Stimulated activated CD8-positive, alpha-beta memory T cell treated with anti-CD3 and anti-CD28 coated beads, Interleukin-12 subunit alpha, Interleukin-12 subunit beta, amount 100 ng/mL, for 24 hours (primary cell): Measurements from ENCODE around the gene POLA2.
"Not testable (repeated sequence)": the region's sequence is repeated elsewhere in the genome, so short reads cannot be mapped to it uniquely, and the experiment has no call there.

Experiments used
- DNase-seq: peaks from one replicate; pipeline ENCODE4 v3.0.0-alpha.2; 2020; ENCODE audit errors: extremely low read depth

POLA2 gene

GRCh38 chr11:65241692-65242091 is 20.1 kb upstream of the POLA2 start:
- DNase-seq: no peak

- no peak for DNase-seq
Measured at GRCh38 chr11:65242389-65242788, 19.4 kb upstream of the POLA2 start.

- DNase-seq: no peak
Measured at GRCh38 chr11:65243797-65244196, 18.0 kb upstream of the POLA2 start.

GRCh38 chr11:65245046-65245445 is 16.7 kb upstream of the POLA2 start:
- not testable (repeated sequence) for DNase-seq

- no peak for DNase-seq
Measured at GRCh38 chr11:65246506-65246905, 15.3 kb upstream of the POLA2 start.

- DNase-seq: not testable (repeated sequence)
Measured at GRCh38 chr11:65248184-65248710, 13.5 kb upstream of the POLA2 start.

GRCh38 chr11:65251476-65251875 is 10.3 kb upstream of the POLA2 start:
- no peak for DNase-seq

- no peak for DNase-seq
Measured at GRCh38 chr11:65254724-65255123, 7.0 kb upstream of the POLA2 start.

- no peak for DNase-seq
Measured at GRCh38 chr11:65258988-65259387, 2.8 kb upstream of the POLA2 start.

- no peak for DNase-seq
Measured at GRCh38 chr11:65260302-65260701, 1.5 kb upstream of the POLA2 start.

- DNase-seq: no peak
Measured at GRCh38 chr11:65260756-65261590, 789 bp upstream of the POLA2 start.

GRCh38 chr11:65262381-65262680 is 569 bp downstream of the POLA2 start:
- no peak for DNase-seq

GRCh38 chr11:65262776-65263175 is 1.0 kb downstream of the POLA2 start:
- no peak for DNase-seq

- DNase-seq: not testable (repeated sequence)
Measured at GRCh38 chr11:65264747-65265146, 3.0 kb downstream of the POLA2 start.

GRCh38 chr11:65266210-65266609 is 4.4 kb downstream of the POLA2 start:
- DNase-seq: no peak

GRCh38 chr11:65274735-65275682 is 13.2 kb downstream of the POLA2 start:
- DNase-seq: no peak

- DNase-seq: no peak
Measured at GRCh38 chr11:65275906-65276305, 14.1 kb downstream of the POLA2 start.

GRCh38 chr11:65277631-65278277 is 16.0 kb downstream of the POLA2 start:
- no peak for DNase-seq

GRCh38 chr11:65278356-65278755 is 16.6 kb downstream of the POLA2 start:
- DNase-seq: no peak

GRCh38 chr11:65279279-65279678 is 17.5 kb downstream of the POLA2 start:
- no peak for DNase-seq

GRCh38 chr11:65279741-65280440 is 18.1 kb downstream of the POLA2 start:
- peak; percentile 14 for DNase-seq
